ENCODE results near the gene CCDC71.
A peak's percentile ranks its signal among the peaks of the same experiment; 100 is the strongest.

CCDC71 gene

DNA sequence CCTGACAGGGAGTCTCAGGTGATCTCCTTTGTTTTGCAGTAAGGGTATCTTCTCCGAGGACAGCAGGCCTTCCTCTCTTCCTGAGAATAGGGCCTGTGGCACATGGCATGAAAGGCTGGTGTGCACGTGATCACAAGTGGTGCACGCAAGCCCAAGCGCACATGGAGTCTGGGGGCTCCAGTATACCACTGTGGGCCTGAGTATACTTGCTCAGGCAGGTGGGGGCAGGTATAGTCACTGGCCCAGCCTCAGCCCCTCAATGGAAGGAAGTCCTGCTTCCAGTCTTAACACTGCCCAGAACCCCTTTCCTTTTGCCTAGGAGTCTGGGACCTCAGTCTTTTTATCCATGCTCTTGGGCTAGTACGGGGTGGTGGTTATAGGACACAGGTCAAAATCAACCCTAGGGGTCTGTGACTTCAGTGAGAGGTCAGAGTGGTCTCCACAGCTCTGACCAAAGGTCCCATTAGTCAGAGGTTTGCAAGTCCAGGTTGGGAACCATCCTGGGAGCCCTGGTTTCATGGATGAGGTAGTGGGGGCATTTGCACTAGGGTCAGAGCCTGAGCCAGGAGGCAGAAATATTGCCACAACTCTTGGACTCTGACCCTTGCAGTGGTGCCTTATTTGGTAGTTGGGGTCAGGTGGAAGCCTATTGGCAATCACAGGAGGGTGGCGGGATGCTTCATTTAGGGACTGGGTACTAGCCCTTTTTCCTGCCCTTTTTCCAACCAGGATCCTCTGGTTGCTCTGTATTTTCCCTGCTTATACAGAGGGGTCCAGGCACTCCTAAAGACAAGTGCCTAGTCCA lies 823 bp upstream of the CCDC71 start:
- no peak for DNase-seq

GRCh38 chr3:49164983-49165720 lies 979 bp downstream of the CCDC71 start:
- DNase-seq, result no peak

DNA sequence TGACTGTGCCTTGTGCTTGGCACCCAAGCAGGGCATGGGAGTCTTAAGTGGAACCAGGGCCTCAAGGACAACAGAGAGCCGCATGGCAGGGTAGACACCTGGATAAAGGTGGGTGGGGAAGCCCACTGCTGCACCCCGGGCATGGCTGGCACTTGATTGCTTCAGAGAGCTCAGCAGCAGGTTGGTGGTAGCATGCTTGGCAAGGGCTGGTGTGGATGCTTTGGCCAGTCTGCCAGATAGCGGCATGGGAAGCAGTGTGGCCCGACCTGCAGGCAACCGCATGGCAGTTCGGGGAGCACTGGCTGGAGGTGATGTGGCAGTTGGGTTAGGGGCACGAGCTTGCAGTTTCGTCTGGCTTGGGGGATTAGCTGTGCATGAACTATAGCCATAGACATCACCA lies 2.5 kb downstream of the CCDC71 start:
- no peak for DNase-seq

- no peak for DNase-seq
Measured at GRCh38 chr3:49162751-49163419, 3.2 kb downstream of the CCDC71 start.

DNA sequence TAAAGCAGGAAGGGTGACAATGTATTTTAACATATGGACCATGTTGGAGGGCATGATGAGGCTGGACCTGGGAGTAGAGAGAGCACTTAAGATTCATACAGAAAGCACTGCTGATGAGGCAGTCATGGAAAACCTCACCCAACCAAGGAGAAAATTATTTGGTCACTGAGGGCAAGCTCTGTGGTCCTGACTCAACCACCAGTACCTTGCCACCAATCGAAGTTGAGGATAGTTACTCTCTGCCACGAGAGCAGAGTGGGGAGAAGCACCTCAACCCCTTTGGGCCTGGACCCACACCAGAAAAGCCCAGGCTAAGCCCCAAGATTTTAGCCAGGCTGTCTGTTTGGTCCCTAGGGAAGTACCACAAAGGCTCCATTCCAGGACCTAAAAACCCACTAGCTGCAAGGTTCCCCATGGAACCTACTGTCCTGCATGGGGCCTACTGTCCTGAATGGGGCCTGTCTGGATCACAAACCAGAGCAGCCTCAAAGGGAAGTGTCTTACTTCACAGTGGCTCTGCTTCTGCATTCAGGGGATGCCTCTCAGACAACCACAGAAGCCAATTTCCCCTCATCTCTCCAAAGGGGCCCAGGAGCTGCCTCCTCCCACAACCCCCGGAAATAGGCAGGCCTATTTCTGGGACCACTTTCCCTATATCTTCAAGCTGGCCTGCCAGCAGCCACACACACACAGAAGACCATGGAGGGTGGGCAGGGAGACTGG lies 4.2 kb downstream of the CCDC71 start:
- no peak for DNase-seq

- no peak for DNase-seq
Measured at GRCh38 chr3:49161197-49161596, 4.9 kb downstream of the CCDC71 start.

DNA sequence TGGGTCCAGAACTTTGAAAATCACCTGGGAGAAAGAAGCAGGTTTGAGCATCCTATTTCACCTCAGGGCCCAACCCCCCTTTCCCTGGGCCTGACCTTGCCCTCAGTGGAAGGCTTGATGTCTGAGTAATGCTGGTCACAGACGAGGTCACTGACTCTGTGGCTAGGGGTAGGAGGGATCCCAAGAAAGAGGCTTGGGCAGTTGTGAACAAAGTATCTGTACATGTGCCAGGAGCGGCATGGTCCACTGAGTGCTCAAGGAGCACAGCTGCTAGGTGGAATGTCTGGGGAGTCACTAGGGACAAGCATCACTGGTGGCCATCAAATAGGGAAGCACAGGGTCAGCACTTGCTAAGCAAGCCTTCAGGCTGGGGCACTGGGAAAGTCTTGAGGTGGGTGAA lies 7.3 kb downstream of the CCDC71 start:
- DNase-seq, result no peak

- peak; percentile 58 for DNase-seq
Measured at GRCh38 chr3:49158103-49158709, 7.9 kb downstream of the CCDC71 start.

DNA sequence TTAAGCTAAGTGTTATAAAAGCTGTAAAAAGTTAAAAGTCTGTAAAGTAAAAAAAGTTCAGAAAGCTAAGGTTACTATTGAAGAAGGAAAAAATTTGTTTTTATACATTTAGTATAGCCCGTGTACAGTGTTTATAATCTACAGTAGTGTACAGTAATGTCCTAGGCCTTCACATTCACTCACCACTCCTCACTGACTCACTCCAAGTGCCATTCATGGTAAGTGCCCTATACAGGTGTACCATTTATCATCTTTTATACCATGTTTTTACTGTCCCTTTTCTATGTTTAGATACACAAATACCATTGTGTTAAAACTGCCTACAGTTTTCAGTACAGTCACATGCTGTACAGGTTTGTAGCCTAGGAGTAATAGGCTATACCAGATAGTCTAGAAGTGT lies 8.8 kb downstream of the CCDC71 start:
- DNase-seq, result no peak

- no peak for DNase-seq
Measured at GRCh38 chr3:49153349-49153912, 12.7 kb downstream of the CCDC71 start.

GRCh38 chr3:49151610-49152009 lies 14.5 kb downstream of the CCDC71 start:
- DNase-seq, result no peak

- DNase-seq, result no peak
Measured at GRCh38 chr3:49148159-49148558, 18.0 kb downstream of the CCDC71 start.

DNA sequence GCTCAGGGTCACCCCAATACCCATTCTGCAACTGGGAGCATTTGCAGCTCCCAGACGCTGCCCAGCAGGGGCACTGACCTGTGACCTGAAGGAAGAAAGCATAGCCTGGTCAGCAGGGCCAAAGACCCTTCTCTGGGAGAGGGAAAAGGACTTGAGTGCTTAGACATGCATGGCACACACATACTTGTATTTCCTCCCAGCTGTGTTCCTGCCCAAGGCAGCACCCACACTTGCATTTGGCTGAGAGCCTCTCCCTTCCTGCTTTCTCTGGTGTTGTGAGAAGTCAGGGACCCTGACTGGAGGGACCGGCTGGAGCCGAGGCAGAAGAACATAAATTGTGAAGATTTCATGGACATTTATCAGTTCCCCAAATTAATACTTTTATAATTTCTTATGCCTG lies 26.1 kb downstream of the CCDC71 start:
- DNase-seq, result no peak

GRCh38 chr3:49135499-49135898 lies 30.6 kb downstream of the CCDC71 start:
- no peak for DNase-seq

DNA sequence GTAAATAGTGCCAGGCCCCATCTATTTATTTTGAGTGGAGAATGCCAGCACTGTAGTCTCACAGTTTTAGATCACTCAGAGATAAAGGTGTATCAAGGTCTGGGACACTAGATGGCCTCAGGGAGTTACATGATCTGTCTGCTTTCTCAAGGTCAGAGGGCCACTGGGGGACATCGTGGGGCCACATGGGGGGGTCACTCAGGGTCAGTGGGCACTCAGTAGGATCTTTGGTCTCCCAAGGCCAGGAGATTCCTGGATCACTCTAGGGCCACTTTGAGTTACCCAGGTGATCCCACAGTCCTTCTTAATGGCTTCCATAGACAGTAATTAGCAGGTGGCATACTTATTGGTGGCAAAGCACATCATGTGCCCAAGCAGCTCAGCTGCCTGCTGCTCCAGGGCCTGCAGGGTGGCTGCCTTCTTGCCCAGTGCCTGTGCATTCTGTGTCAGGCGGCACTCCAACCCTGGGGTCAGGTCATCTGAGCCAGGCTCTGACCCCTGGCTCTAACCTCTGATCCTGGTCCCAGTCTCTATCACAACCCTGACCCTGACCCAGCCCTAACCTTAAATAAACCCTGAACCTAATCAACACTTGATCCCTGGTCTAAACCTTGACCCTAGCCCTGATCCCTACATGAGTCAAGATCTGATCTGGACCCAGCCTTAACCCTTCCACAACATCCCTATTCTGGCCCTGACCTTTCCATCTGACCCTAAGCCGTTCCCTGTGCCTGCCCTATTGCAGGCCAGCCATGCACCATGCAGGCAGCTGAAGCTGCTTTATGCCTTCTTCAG lies 31.5 kb downstream of the CCDC71 start:
- no peak for DNase-seq

DNA sequence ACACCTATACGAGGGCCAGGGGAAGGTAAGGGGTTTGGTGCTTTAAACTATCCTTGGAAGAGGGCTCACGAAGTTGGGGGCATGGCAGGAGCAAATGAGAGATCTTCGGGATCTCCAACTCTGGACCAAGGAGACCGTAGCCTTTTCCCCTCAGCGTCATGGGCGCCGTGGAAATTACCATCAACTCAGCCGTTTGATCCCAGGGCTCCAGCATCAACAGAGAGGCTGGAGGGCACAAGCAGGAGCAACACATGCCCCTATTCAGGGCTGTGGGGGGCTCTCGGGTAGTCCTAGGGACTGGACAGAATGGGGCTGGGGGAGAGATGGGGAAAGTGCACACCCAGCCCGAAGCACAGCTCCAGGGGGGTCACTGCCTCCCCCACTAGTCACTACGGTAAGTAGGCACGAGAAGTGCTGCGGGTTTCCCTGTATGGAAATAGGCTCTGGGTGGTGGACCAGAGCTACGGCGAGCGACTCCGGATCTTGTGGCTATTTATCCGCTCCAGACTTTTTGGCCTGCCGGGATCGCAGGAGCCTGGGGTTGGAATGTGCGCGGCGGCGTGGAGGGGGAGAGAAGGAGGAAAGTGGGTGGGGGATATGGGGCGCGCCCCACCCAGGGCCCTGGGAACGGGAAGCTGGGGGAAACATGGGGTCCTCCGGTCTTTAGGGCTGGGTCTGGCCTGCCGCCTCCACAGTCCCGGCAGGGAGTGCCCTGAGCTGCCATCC lies 32.7 kb downstream of the CCDC71 start:
- no peak for DNase-seq

DNA sequence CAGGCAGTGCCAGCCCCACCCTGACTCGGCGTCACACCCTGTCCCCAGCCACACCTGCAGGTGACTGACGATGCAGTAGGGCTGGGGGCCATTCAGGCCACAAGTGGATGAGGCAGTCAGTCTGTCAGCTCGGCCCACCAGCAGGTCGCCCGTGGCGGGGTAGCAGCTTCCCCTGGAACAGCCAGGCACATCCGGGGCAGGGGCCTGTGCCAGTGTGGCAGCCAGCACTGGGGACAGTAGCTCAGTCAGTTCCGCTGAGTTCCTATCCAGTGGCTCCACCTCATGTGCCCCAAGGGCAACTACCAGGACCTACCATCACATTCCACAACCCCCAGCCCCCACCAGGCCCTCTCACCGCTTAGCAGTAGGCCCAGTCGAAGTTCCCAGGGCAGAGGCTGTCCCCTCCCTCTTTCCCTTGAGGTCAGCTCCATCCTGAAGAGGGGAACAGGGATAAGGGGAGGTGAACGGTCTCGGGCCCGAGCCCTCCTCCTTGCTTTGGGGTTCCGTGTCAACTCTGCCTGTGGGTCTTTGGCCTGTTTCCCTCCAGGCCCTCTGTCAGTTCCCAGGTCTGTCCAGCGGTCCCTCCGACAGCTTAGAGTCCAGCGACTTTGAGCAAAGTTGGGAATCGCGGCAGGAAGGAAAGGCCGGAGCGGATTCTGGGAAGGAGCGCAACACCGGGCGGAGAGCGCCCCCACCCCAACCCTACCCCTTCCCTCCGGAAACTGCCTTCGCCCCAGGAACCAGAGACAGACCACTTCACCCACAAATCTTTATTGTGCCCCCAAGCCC lies 33.5 kb downstream of the CCDC71 start, which contains the start of gene LAMB2:
TSS of gene LAMB2 (minus strand) at position 614 of the 789 bp plus-strand sequence. CDS start at position 431, 183 bp downstream.
- no peak for DNase-seq

GRCh38 chr3:49132073-49132436 lies 34.1 kb downstream of the CCDC71 start:
- DNase-seq, result no peak

DNA sequence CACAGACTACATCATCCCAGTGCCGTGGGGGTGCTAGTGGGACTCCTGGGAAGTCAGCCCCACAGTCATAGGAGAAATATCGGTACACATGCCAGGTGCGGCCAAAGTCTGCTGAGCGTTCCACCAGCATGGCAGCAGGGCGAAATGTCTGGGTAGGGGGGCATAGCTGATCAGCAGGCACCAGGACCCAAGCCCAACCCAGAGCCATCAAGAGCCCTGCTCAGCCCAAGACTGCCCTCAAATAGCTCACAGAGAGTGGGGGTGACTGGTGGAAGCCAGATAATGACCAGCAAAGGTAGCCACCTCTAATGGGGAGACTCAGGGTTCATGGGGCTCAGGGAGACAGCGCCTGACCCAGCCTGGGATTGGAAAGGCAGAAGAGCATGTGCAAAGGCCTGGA lies 34.6 kb downstream of the CCDC71 start:
- DNase-seq, result no peak

DNA sequence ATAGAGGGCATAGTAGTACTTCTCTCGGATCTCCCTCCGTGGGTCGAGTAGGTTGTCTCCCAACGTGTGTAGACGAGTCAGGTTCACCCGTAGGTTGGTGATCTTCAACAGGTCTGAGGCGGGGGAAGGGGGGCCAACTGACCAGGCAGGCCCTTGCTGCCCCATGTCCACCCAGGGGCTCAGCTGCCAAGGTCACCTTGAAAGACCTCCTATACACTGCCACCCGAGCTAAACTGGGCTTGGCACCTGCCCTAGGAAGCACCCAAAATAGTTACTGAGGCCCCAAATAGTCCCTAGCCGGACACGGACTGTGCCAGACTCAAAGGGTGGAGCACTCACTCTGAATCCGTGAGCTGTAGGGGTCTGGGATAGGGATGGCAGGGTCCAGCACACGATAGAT lies 35.1 kb downstream of the CCDC71 start:
- DNase-seq, result no peak

Data from effector CD4-positive, alpha-beta T cell (primary cell).